ENCODE results near the gene PPP1R18. TPM values are rescaled to one million over a fixed set of nuclear protein-coding genes. Genes with fewer than 3 reads are reported as not detected.

The PPP1R18 gene
- total RNA-seq, 1 experiment from 2014 or later = 44.3 TPM

DNA sequence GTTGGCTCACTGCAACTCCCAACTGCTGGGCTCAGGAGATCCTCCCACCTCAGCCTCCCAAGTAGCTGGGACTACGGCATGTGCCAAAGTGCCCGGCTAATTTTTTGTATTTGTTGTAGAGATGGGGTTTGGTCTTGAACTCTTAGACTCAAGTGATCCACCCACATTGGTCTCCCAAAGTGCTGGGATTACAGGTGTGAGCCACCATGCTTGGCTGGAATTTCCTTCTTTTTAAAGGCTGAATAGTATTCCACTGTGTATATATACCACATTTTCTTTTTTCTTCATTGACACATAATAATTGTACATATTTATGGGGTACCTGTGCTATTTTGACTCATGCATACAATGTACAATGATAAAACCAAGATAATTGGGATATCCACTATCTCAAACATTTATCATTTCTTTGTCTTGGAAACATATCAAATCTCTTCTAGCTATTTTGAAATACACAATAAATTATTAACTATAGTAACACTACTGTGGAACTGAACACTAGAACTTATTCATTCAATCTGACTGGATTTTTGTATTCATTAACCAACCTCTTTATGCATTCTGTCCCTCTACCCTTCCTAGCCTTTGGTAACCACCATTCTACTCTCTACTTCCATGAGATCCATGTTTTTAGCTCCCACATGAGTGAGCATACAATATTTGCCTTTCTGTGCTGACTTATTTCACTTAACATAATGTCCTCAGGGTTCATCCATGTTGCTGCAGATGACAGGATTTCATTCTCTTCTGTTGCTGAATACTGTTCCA is 22.8 kb upstream of the PPP1R18 start:
- Histone ChIP-seq H3K27me3 (no peaks in the 10 kb centered on the region), H3K4me1 (no peaks in the 10 kb centered on the region), H3K9me3 (replicated peaks) (no peaks in the 10 kb centered on the region), H3K4me3 (no peak overlapping the region), H3K27ac (no peak overlapping the region), H3K36me3 (peaks cover 27% of the 10 kb centered on the region)
- DNase-seq = no peak

GRCh38 chr6:30707281-30707850 is 20.9 kb upstream of the PPP1R18 start:
- Histone ChIP-seq H3K9me3 (replicated peaks) (no peaks in the 10 kb centered on the region), H3K4me3 (no peak overlapping the region), H3K4me1 (no peaks in the 10 kb centered on the region), H3K27ac (no peak overlapping the region), H3K27me3 (no peaks in the 10 kb centered on the region), H3K36me3 (peaks cover 26% of the 10 kb centered on the region)
- no peak for DNase-seq

GRCh38 chr6:30705620-30706019 is 19.2 kb upstream of the PPP1R18 start:
- Histone ChIP-seq H3K9me3 (replicated peaks) (no peaks in the 10 kb centered on the region), H3K27me3 (no peaks in the 10 kb centered on the region), H3K27ac (no peak overlapping the region), H3K4me1 (no peaks in the 10 kb centered on the region), H3K36me3 (peaks cover 14% of the 10 kb centered on the region), H3K4me3 (no peak overlapping the region)
- DNase-seq = no peak

- Histone ChIP-seq H3K27me3 (no peaks in the 10 kb centered on the region), H3K36me3 (0 out of 2 replicates have a peak, but pooled peaks cover 5% of the 10 kb centered on the region), H3K4me1 (no peaks in the 10 kb centered on the region), H3K9me3 (replicated peaks) (no peaks in the 10 kb centered on the region), H3K27ac (no peak overlapping the region), H3K4me3 (no peak overlapping the region)
- no peak for DNase-seq
Observed at GRCh38 chr6:30703821-30704220, 17.4 kb upstream of the PPP1R18 start.

DNA sequence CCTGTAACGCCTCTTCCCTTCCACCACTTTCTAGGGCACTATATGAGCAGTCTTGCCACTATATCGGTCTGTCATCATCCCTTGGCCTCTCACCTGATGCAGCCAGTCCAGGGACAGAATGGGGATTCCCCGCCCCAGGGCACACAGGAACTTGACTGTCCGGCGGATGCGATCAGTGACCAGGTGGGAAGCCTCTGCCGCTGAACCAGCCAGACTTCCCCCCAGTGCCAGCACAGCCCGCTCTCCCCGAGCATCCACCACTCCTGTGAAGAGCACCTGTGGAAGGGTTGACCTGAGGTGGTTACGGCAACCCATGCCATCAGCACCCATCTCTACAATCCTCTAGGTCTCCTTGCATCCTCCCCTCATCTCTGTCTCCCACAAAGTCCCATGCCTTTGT is 16.6 kb upstream of the PPP1R18 start:
- H3K4me1 ChIP-seq = no peaks in the 10 kb centered on the region
- 0 out of 2 replicates have a peak, but pooled peaks cover 5% of the 10 kb centered on the region for H3K36me3 ChIP-seq
- no peak overlapping the region for H3K27ac ChIP-seq
- no peak for DNase-seq
- H3K4me3 ChIP-seq = no peak overlapping the region
- H3K9me3 ChIP-seq (replicated peaks) = no peaks in the 10 kb centered on the region
- no peaks in the 10 kb centered on the region for H3K27me3 ChIP-seq

- Histone ChIP-seq H3K4me3 (no peak overlapping the region), H3K27me3 (no peaks in the 10 kb centered on the region), H3K4me1 (no peaks in the 10 kb centered on the region), H3K9me3 (replicated peaks) (no peaks in the 10 kb centered on the region), H3K27ac (no peak overlapping the region), H3K36me3 (0 out of 2 replicates have a peak, but pooled peaks cover 5% of the 10 kb centered on the region)
- no peak for DNase-seq
Observed at GRCh38 chr6:30700340-30700739, 13.9 kb upstream of the PPP1R18 start.

DNA sequence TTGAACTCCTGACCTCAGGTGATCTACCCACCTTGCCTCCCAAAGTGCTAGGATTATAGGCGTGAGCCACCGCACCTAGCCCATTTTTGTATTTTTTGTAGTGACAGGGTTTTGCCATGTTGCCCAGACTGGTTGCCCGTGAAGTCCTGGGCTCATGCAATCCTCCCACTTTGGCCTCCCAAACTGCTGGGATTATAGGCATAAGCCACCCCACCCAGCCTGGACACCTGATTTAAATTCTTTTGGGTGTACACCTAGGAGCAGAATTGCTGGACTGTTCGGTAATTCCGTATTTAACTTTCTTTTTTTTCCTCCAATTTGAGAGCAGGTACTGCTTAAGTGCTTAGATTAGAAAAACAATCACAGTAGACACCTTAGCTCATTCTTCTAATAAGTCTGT is 10.0 kb upstream of the PPP1R18 start:
- no peak for DNase-seq
- Histone ChIP-seq H3K4me1 (no peaks in the 10 kb centered on the region), H3K27me3 (no peaks in the 10 kb centered on the region)

GRCh38 chr6:30691208-30691847 is 4.9 kb upstream of the PPP1R18 start:
- Histone ChIP-seq H3K27me3 (no peaks in the 10 kb centered on the region), H3K27ac (peak overlapping the region; percentile 70)
- DNase-seq = peak in 1 of 2 experiments; percentile 50

More for the DNA sequence above, 10.0 kb upstream of the PPP1R18 start:
- H3K9me3 ChIP-seq (replicated peaks) = no peaks in the 10 kb centered on the region
- H3K36me3 ChIP-seq = no peaks in the 10 kb centered on the region
- no peak overlapping the region for H3K4me3 ChIP-seq
- H3K27ac ChIP-seq = no peak overlapping the region

GRCh38 chr6:30690403-30691207 is 4.2 kb upstream of the PPP1R18 start, which contains the start of gene NRM:
NRM (minus strand) TSS chr6:30690984; CDS start chr6:30690974, 10 bp downstream.
- peaks cover 16% of the 10 kb centered on the region; the same call in 1 of the 2 replicates for H3K4me1 ChIP-seq
- no peaks in the 10 kb centered on the region; the same call in 1 of the 2 replicates for H3K36me3 ChIP-seq
- H3K27me3 ChIP-seq = no peaks in the 10 kb centered on the region
- peak within 1 kb of the TSS; percentile 67 for H3K4me3 ChIP-seq
- peak; percentile 93 to 94 for DNase-seq
- peak within 1 kb of the TSS; percentile 70 for H3K27ac ChIP-seq
- no peaks in the 10 kb centered on the region for H3K9me3 ChIP-seq (replicated peaks)

More at GRCh38 chr6:30691208-30691847, 4.9 kb upstream of the PPP1R18 start:
- Histone ChIP-seq H3K4me1 (peaks cover 15% of the 10 kb centered on the region; the same call in 1 of the 2 replicates), H3K9me3 (replicated peaks) (no peaks in the 10 kb centered on the region), H3K36me3 (no peaks in the 10 kb centered on the region; the same call in 1 of the 2 replicates), H3K4me3 (peak overlapping the region; percentile 67)

DNA sequence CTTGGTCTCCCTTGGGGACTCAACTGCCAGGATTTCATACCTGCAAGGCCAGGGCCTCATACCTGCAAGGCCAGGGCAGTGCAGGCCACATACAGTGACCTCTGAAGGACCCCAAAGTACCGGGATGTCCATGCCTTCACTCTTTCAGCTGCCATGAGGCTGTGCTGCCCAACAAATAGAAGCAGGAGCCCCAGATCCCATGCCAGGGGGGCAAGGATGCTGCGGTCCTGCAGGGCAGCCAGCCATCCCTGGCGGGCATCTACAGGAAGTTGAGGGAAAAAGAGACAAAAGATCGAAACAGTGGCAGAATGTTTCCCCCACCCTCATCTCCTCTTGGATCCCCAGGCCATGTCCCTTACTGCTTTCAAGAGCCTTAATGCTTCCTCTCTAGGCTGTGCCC is 3.5 kb upstream of the PPP1R18 start:
- H3K4me1 ChIP-seq = peaks cover 22% of the 10 kb centered on the region; the same call in 1 of the 2 replicates
- peak overlapping the region; percentile 70 for H3K27ac ChIP-seq
- H3K9me3 ChIP-seq (replicated peaks) = no peaks in the 10 kb centered on the region
- no peaks in the 10 kb centered on the region; the same call in 1 of the 2 replicates for H3K36me3 ChIP-seq
- H3K4me3 ChIP-seq = peak overlapping the region; percentile 67
- DNase-seq = no peak
- no peaks in the 10 kb centered on the region for H3K27me3 ChIP-seq

- Histone ChIP-seq H3K27ac (no peak overlapping the region), H3K36me3 (no peaks in the 10 kb centered on the region; the same call in 1 of the 2 replicates), H3K4me3 (peak overlapping the region; percentile 67), H3K27me3 (no peaks in the 10 kb centered on the region), H3K4me1 (peaks cover 24% of the 10 kb centered on the region; the same call in 1 of the 2 replicates), H3K9me3 (replicated peaks) (no peaks in the 10 kb centered on the region)
- no peak for DNase-seq
Observed at GRCh38 chr6:30689022-30689865, 2.8 kb upstream of the PPP1R18 start.

DNA sequence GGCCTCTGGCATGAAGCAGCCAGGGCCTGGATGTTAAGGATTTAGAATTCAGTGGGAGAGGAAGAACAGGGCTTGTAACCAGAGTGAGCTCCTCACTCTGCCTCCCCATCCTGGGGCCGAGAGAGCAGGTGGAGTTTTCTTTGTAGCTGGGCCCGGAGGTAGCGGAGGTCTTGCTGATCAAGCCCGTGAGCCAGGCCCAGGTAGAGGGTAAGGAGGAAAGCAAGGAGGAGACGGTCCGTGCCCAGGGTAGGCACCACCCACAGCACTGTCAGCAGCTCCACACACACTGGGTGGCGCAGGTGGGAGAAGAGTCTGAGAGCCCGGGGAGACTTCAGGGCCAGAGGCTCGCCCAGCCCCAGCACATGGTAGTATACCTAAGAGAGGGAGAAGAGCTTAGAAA is 2.1 kb upstream of the PPP1R18 start:
- no peaks in the 10 kb centered on the region for H3K9me3 ChIP-seq (replicated peaks)
- DNase-seq = no peak
- H3K4me1 ChIP-seq = peaks cover 24% of the 10 kb centered on the region; the same call in 1 of the 2 replicates
- peak overlapping the region; percentile 96; the same call in 1 of the 2 replicates for H3K27ac ChIP-seq
- H3K36me3 ChIP-seq = no peaks in the 10 kb centered on the region; the same call in none of the 2 replicates
- peak overlapping the region; percentile 83 for H3K4me3 ChIP-seq
- no peaks in the 10 kb centered on the region for H3K27me3 ChIP-seq

DNA sequence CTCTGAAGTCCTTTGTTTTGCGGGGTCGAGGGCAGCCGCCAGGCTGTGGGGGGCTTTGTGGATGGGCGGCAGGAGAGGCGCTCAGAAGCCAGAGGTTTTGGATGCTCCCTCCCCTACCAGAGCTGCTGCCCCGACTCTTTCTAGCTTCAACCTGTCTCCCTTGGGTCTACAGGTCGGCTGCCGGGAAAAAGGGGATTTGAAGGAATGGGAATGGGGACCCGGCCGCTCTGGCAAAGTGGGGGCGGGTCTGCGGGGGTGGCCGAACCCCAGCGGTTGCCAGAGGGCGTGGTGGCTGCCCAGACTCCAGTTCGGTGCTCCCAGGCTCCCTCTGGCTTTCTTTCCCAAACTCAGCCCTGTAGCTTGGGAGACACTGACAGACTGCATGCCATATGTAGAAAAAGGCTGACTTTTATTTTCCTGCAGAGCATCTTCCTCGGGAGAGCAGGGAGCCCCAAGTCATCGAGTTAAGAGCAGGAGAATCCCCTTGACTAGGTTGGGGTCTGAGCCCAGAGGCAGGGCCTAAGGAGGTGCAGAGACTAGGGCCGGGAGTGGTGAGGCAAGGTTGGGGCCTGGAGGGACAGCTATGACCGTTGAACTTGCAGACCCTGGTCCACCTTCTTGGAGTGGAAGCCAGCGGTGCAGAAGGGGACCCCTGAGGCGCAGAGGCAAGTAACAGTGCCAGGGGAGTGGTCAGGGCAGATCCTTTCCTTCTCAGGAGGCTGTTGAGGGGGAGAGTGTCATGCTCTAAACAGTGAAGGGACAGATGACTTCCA is 1.4 kb upstream of the PPP1R18 start:
- Histone ChIP-seq H3K4me3 (peak overlapping the region; percentile 83), H3K9me3 (replicated peaks) (no peaks in the 10 kb centered on the region), H3K4me1 (peaks cover 30% of the 10 kb centered on the region; the same call in 1 of the 2 replicates), H3K27me3 (no peaks in the 10 kb centered on the region), H3K27ac (peak overlapping the region; percentile 96), H3K36me3 (no peaks in the 10 kb centered on the region; the same call in none of the 2 replicates)
- DNase-seq = peak in 1 of 2 experiments; percentile 38
